ENCODE data around the gene JTB.

Gene JTB

DNA sequence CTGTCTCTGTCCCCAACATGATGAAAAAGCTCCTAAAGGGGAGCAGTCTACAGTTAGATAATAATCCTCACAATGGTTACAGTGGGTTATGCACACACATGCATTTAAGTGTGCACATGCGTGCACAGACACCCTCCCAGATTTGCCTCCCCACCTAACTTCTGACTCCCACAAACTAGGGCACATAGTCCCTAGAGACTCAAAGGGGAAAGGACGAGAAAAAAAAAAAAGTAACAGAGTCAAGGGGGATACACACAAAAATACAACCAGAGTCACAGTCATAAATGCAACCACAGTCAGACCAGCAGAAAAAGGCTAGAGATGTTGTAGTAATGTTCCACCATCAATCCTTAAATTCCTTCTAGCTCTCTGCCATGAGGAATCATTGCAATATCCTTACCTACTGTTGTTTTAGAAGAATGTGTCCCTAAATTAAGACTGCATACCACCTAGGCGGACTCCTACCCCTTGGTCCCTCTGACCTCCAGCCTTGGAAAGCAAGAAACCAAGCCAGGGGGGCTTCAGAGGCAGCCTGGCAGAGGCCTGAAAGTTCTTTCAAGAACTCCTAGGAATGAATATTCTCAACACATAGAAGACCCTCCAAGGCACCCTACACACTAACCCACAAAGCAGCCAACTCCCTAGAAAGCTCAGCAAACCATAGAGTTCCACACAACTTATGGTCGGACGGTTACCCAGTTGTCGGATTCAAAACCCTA is 20.3 kb downstream of the JTB start:
- peak overlapping the region; percentile 97 for H3K4me3 ChIP-seq (ENCODE audit: control insufficient read depth, low read depth, low read length)
- DNase-seq (ENCODE audit: low read depth): no peak
- TF ChIP-seq CTCF (IDR thresholded peaks at IDR 0.05; ENCODE audit: control insufficient read depth, insufficient read depth, low read depth, low read length, missing control alignments): no peak

DNA sequence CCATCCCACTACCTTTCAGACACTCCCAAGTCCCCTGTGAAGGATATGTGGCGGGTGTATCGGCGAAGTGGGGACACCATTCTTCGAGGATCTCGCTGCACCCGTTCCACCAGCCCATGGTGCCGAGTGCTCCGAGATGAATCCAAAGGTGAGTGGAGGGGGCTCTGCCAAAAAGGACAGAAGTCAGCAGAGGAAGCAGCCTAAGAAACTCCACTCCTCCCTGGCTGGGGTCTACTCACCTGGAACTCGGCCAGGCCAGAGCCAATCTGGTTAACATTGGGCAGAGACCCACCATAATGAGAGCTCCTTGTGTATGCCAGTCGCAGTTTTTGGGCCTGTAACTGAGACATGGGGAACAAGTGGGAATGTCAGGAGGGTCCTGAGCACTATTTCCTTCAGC is 22.6 kb downstream of the JTB start:
- no peak for DNase-seq (ENCODE audit: low read depth)
- no peak for TF ChIP-seq CTCF (IDR thresholded peaks at IDR 0.05; ENCODE audit: control insufficient read depth, insufficient read depth, low read depth, low read length, missing control alignments)
- H3K4me3 ChIP-seq (ENCODE audit: control insufficient read depth, low read depth, low read length): no peak overlapping the region

DNA sequence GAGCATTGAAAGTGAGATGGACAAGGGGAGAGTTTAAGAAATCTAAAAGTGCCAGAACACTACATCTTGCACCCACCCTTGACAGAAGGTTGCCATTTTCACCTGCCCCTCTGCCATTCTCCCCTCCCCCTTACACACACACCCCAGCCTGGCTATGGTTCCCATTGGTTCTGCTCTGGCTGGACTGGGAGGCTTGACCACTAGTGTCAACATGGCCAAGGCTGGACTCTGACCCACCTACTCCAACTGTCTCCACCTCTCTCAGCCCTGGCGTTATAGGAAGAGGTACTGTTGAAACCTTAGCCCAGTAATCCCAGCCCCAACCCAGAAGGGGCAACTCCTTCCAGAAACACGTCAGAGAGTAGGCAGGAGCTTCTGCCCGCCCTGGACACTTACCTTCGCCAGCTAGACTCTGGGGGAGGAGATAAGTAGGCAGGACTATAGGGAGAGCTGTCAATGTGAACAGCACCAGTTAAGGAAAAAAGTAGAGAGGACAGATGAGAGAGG is 23.6 kb downstream of the JTB start:
- no peak for TF ChIP-seq CTCF (IDR thresholded peaks at IDR 0.05; ENCODE audit: control insufficient read depth, insufficient read depth, low read depth, low read length, missing control alignments)
- no peak overlapping the region for H3K4me3 ChIP-seq (ENCODE audit: control insufficient read depth, low read depth, low read length)
- DNase-seq (ENCODE audit: low read depth): no peak

DNA sequence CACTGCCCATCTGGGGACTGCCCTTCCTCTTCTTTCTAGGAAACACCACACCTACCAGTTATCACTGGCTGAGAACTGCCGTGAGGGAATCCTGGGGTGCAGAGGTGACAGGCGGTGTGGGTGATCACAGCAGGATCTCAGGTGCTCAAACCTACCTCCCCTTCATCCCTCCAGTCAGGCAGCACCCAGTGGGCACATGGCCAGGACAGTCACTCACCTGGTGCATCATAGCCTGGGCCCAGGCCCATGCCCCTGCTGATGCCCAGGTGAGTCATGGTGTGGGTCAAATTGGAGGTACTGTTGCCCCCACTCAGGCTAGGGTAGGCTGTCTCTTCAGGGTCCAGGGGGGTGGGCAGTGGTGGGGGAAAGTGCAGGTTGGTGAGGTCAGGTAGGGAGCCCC is 25.7 kb downstream of the JTB start:
- no peak overlapping the region for H3K4me3 ChIP-seq (ENCODE audit: control insufficient read depth, low read depth, low read length)
- DNase-seq (ENCODE audit: low read depth): no peak
- no peak for TF ChIP-seq CTCF (IDR thresholded peaks at IDR 0.05; ENCODE audit: control insufficient read depth, insufficient read depth, low read depth, low read length, missing control alignments)

DNA sequence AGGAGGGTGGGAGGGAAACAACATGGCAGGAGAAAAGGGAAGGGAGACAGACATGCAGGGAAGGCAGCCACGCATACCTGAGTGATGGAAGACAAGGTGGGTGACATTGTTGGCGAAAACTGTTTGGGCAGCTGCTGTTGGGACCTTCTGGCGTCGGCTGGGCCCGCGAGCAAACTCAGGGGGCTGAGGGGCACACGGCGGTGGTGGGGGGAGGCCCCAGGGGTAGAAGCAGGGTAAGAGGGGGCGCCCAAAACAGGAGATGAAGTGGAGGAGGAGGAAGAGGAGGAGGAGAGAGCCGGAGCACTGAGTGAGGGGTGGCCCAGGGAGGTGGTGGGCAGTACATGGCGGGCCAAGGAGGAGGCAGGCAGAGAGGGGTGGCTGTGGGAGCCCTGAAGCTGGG is 26.3 kb downstream of the JTB start:
- TF ChIP-seq CTCF (IDR thresholded peaks at IDR 0.05; ENCODE audit: control insufficient read depth, insufficient read depth, low read depth, low read length, missing control alignments): no peak
- no peak for DNase-seq (ENCODE audit: low read depth)
- H3K4me3 ChIP-seq (ENCODE audit: control insufficient read depth, low read depth, low read length): no peak overlapping the region

GRCh38 chr1:153946622-153947241 is 30.7 kb downstream of the JTB start, which contains the start of gene DENND4B:
TSS of gene DENND4B (minus strand) at chr1:153946718. CDS start at chr1:153944374, 2,344 bp downstream.
- DNase-seq (ENCODE audit: low read depth): no peak
- TF ChIP-seq CTCF (IDR thresholded peaks at IDR 0.05; ENCODE audit: control insufficient read depth, insufficient read depth, low read depth, low read length, missing control alignments): peak; percentile 91
- peak within 1 kb of the TSS; percentile 81 for H3K4me3 ChIP-seq (ENCODE audit: control insufficient read depth, low read depth, low read length)
